ENCODE results near the gene KRT1.

KRT1 gene

GRCh38 chr12:52682938-52683574 is 2.8 kb upstream of the KRT1 start:
- no peak overlapping the region for H3K9ac ChIP-seq (ENCODE audit: insufficient read length, low read depth)
- no peaks in the 10 kb centered on the region for H3K36me3 ChIP-seq (ENCODE audit: insufficient read depth, insufficient read length, low read length)
- H3K27me3 ChIP-seq (ENCODE audit: insufficient read depth, insufficient read length): peaks cover 10% of the 10 kb centered on the region
- no peaks in the 10 kb centered on the region for H3K4me1 ChIP-seq (ENCODE audit: insufficient read depth, insufficient read length)
- no peaks in the 10 kb centered on the region for H3K9me3 ChIP-seq (ENCODE audit: insufficient read depth, low read length)
- H3K4me3 ChIP-seq (ENCODE audit: insufficient read length, low read depth): no peak overlapping the region
- TF ChIP-seq ZNF274 (IDR thresholded peaks at IDR 0.05; ENCODE audit: low read depth, low read length): no peak
- TF ChIP-seq SUZ12 (IDR thresholded peaks at IDR 0.05; ENCODE audit: extremely low read depth, insufficient read depth, insufficient read length): no peak
- TF ChIP-seq YY1 (IDR thresholded peaks at IDR 0.05; ENCODE audit: insufficient read depth, insufficient read length): no peak
- no peak for DNase-seq (ENCODE audit: low read depth, low spot score)

GRCh38 chr12:52682381-52682660 is 2.1 kb upstream of the KRT1 start:
- no peak for TF ChIP-seq YY1 (IDR thresholded peaks at IDR 0.05; ENCODE audit: insufficient read depth, insufficient read length)
- no peak for TF ChIP-seq ZNF274 (IDR thresholded peaks at IDR 0.05; ENCODE audit: low read depth, low read length)
- TF ChIP-seq SUZ12 (IDR thresholded peaks at IDR 0.05; ENCODE audit: extremely low read depth, insufficient read depth, insufficient read length): no peak
- H3K36me3 ChIP-seq (ENCODE audit: insufficient read depth, insufficient read length, low read length): no peaks in the 10 kb centered on the region
- no peak overlapping the region for H3K9ac ChIP-seq (ENCODE audit: insufficient read length, low read depth)
- H3K4me3 ChIP-seq (ENCODE audit: insufficient read length, low read depth): no peak overlapping the region
- H3K27me3 ChIP-seq (ENCODE audit: insufficient read depth, insufficient read length): peaks cover 10% of the 10 kb centered on the region
- H3K4me1 ChIP-seq (ENCODE audit: insufficient read depth, insufficient read length): no peaks in the 10 kb centered on the region
- H3K9me3 ChIP-seq (ENCODE audit: insufficient read depth, low read length): no peaks in the 10 kb centered on the region
- no peak for DNase-seq (ENCODE audit: low read depth, low spot score)

- H3K27me3 ChIP-seq (ENCODE audit: insufficient read depth, insufficient read length): peaks cover 12% of the 10 kb centered on the region
- no peak for DNase-seq (ENCODE audit: low read depth, low spot score)
- H3K4me3 ChIP-seq (ENCODE audit: insufficient read length, low read depth): no peak overlapping the region
- no peaks in the 10 kb centered on the region for H3K4me1 ChIP-seq (ENCODE audit: insufficient read depth, insufficient read length)
- no peaks in the 10 kb centered on the region for H3K9me3 ChIP-seq (ENCODE audit: insufficient read depth, low read length)
- no peaks in the 10 kb centered on the region for H3K36me3 ChIP-seq (ENCODE audit: insufficient read depth, insufficient read length, low read length)
- H3K9ac ChIP-seq (ENCODE audit: insufficient read length, low read depth): no peak overlapping the region
- TF ChIP-seq ZNF274 (IDR thresholded peaks at IDR 0.05; ENCODE audit: low read depth, low read length): no peak
- no peak for TF ChIP-seq YY1 (IDR thresholded peaks at IDR 0.05; ENCODE audit: insufficient read depth, insufficient read length)
- TF ChIP-seq SUZ12 (IDR thresholded peaks at IDR 0.05; ENCODE audit: extremely low read depth, insufficient read depth, insufficient read length): no peak
Measured at GRCh38 chr12:52681526-52682380, 1.5 kb upstream of the KRT1 start.

- H3K4me1 ChIP-seq (ENCODE audit: insufficient read depth, insufficient read length): no peaks in the 10 kb centered on the region
- DNase-seq (ENCODE audit: low read depth, low spot score): no peak
- no peak overlapping the region for H3K9ac ChIP-seq (ENCODE audit: insufficient read length, low read depth)
- H3K4me3 ChIP-seq (ENCODE audit: insufficient read length, low read depth): no peak overlapping the region
- no peaks in the 10 kb centered on the region for H3K36me3 ChIP-seq (ENCODE audit: insufficient read depth, insufficient read length, low read length)
- H3K9me3 ChIP-seq (ENCODE audit: insufficient read depth, low read length): no peaks in the 10 kb centered on the region
- TF ChIP-seq ZNF274 (IDR thresholded peaks at IDR 0.05; ENCODE audit: low read depth, low read length): no peak
- TF ChIP-seq SUZ12 (IDR thresholded peaks at IDR 0.05; ENCODE audit: extremely low read depth, insufficient read depth, insufficient read length): no peak
- TF ChIP-seq YY1 (IDR thresholded peaks at IDR 0.05; ENCODE audit: insufficient read depth, insufficient read length): no peak
- H3K27me3 ChIP-seq (ENCODE audit: insufficient read depth, insufficient read length): peaks cover 6% of the 10 kb centered on the region
Measured at GRCh38 chr12:52679875-52680274, 332 bp downstream of the KRT1 start.

GRCh38 chr12:52677671-52678070 is 2.5 kb downstream of the KRT1 start:
- TF ChIP-seq SUZ12 (IDR thresholded peaks at IDR 0.05; ENCODE audit: extremely low read depth, insufficient read depth, insufficient read length): no peak
- Histone ChIP-seq H3K4me1 (ENCODE audit: insufficient read depth, insufficient read length) (no peaks in the 10 kb centered on the region), H3K9me3 (ENCODE audit: insufficient read depth, low read length) (no peaks in the 10 kb centered on the region), H3K9ac (ENCODE audit: insufficient read length, low read depth) (no peak overlapping the region), H3K27me3 (ENCODE audit: insufficient read depth, insufficient read length) (peaks cover 3% of the 10 kb centered on the region), H3K4me3 (ENCODE audit: insufficient read length, low read depth) (no peak overlapping the region), H3K36me3 (ENCODE audit: insufficient read depth, insufficient read length, low read length) (no peaks in the 10 kb centered on the region)
- no peak for DNase-seq (ENCODE audit: low read depth, low spot score)

GRCh38 chr12:52677126-52677525 is 3.1 kb downstream of the KRT1 start:
- no peaks in the 10 kb centered on the region for H3K4me1 ChIP-seq (ENCODE audit: insufficient read depth, insufficient read length)
- H3K9ac ChIP-seq (ENCODE audit: insufficient read length, low read depth): no peak overlapping the region
- no peaks in the 10 kb centered on the region for H3K9me3 ChIP-seq (ENCODE audit: insufficient read depth, low read length)
- peaks cover 3% of the 10 kb centered on the region for H3K27me3 ChIP-seq (ENCODE audit: insufficient read depth, insufficient read length)
- no peak overlapping the region for H3K4me3 ChIP-seq (ENCODE audit: insufficient read length, low read depth)
- H3K36me3 ChIP-seq (ENCODE audit: insufficient read depth, insufficient read length, low read length): no peaks in the 10 kb centered on the region
- DNase-seq (ENCODE audit: low read depth, low spot score): no peak
- TF ChIP-seq YY1 (IDR thresholded peaks at IDR 0.05; ENCODE audit: insufficient read depth, insufficient read length): no peak
- no peak for TF ChIP-seq SUZ12 (IDR thresholded peaks at IDR 0.05; ENCODE audit: extremely low read depth, insufficient read depth, insufficient read length)
- TF ChIP-seq ZNF274 (IDR thresholded peaks at IDR 0.05; ENCODE audit: low read depth, low read length): no peak

GRCh38 chr12:52676163-52676562 is 4.0 kb downstream of the KRT1 start:
- Histone ChIP-seq H3K4me1 (ENCODE audit: insufficient read depth, insufficient read length) (no peaks in the 10 kb centered on the region), H3K36me3 (ENCODE audit: insufficient read depth, insufficient read length, low read length) (no peaks in the 10 kb centered on the region), H3K9ac (ENCODE audit: insufficient read length, low read depth) (no peak overlapping the region), H3K4me3 (ENCODE audit: insufficient read length, low read depth) (no peak overlapping the region), H3K9me3 (ENCODE audit: insufficient read depth, low read length) (no peaks in the 10 kb centered on the region), H3K27me3 (ENCODE audit: insufficient read depth, insufficient read length) (peaks cover 3% of the 10 kb centered on the region)
- DNase-seq (ENCODE audit: low read depth, low spot score): no peak
- TF ChIP-seq YY1 (IDR thresholded peaks at IDR 0.05; ENCODE audit: insufficient read depth, insufficient read length) (no peak), SUZ12 (IDR thresholded peaks at IDR 0.05; ENCODE audit: extremely low read depth, insufficient read depth, insufficient read length) (no peak), ZNF274 (IDR thresholded peaks at IDR 0.05; ENCODE audit: low read depth, low read length) (no peak)
